Mononuclear cell (primary cell): ENCODE data around the gene GOLGA6L22. TPM values are rescaled to one million over a fixed set of nuclear protein-coding genes. Genes with fewer than 3 reads are reported as not detected.
"Not testable (repeated sequence)": the region's sequence is repeated elsewhere in the genome, so short reads cannot be mapped to it uniquely, and the experiment has no call there.

Experiments
- H3K27me3 ChIP-seq: 2 replicates; pipeline ENCODE4 v1.6.0; 2011; ENCODE audit warnings: low read length, control low read depth; ENCODE audit not compliant: insufficient read depth
- H3K4me1 ChIP-seq: 2 replicates; pipeline ENCODE4 v1.5.1; 2011; ENCODE audit warnings: mild to moderate bottlenecking, low read length, control low read depth; ENCODE audit not compliant: insufficient read depth
- H3K4me3 ChIP-seq: 2 replicates; pipeline ENCODE4 v1.5.1; 2011; ENCODE audit warnings: mild to moderate bottlenecking, low read length, moderate library complexity
- H3K9me3 ChIP-seq: 2 replicates; pipeline ENCODE4 v1.5.1; 2011; ENCODE audit warnings: low read depth, mild to moderate bottlenecking, control low read depth, low read length
- total RNA-seq: library from RNA; depleted of rRNA; stranded (reverse); fragments of >200 nt; gene quantifications from one replicate; pipeline ENCODE4 v1.2.3, GENCODE V29; 2012

Gene GOLGA6L22
- not detected for total RNA-seq

GRCh38 chr15:22458603-22459002 is at the start of gene GOLGA6L22:
Gene GOLGA6L22, plus strand, starts transcription at chr15:22458903. Its CDS starts 91 bp downstream, at chr15:22458994.
- not testable (repeated sequence) for H3K27me3 ChIP-seq, H3K4me3 ChIP-seq, H3K4me1 ChIP-seq, H3K9me3 ChIP-seq

GRCh38 chr15:22417288-22417687 is 41.4 kb upstream of the GOLGA6L22 start:
- H3K4me3 ChIP-seq, H3K9me3 ChIP-seq, H3K27me3 ChIP-seq, H3K4me1 ChIP-seq: not testable (repeated sequence)

GRCh38 chr15:22417795-22418194 is 40.9 kb upstream of the GOLGA6L22 start:
- H3K4me3 ChIP-seq, H3K9me3 ChIP-seq, H3K4me1 ChIP-seq, H3K27me3 ChIP-seq: not testable (repeated sequence)

- not testable (repeated sequence) for H3K27me3 ChIP-seq, H3K9me3 ChIP-seq
These were observed 40.5 kb upstream of the GOLGA6L22 start for GRCh38 chr15:22418212-22418611.

GRCh38 chr15:22418666-22419065 is 40.0 kb upstream of the GOLGA6L22 start:
- H3K27me3 ChIP-seq, H3K4me1 ChIP-seq, H3K9me3 ChIP-seq, H3K4me3 ChIP-seq: not testable (repeated sequence)

More at GRCh38 chr15:22418212-22418611, 40.5 kb upstream of the GOLGA6L22 start:
- not testable (repeated sequence) for H3K4me3 ChIP-seq, H3K4me1 ChIP-seq

- not testable (repeated sequence) for H3K9me3 ChIP-seq, H3K27me3 ChIP-seq, H3K4me3 ChIP-seq, H3K4me1 ChIP-seq
These were observed 38.4 kb upstream of the GOLGA6L22 start for GRCh38 chr15:22420340-22420739.

GRCh38 chr15:22429426-22429825 is 29.3 kb upstream of the GOLGA6L22 start:
- not testable (repeated sequence) for H3K4me3 ChIP-seq, H3K4me1 ChIP-seq, H3K27me3 ChIP-seq, H3K9me3 ChIP-seq

- not testable (repeated sequence) for H3K4me3 ChIP-seq, H3K9me3 ChIP-seq, H3K4me1 ChIP-seq, H3K27me3 ChIP-seq
These were observed 27.0 kb upstream of the GOLGA6L22 start for GRCh38 chr15:22431687-22432086.

GRCh38 chr15:22494490-22495113 is 35.9 kb downstream of the GOLGA6L22 start:
- not testable (repeated sequence) for H3K4me1 ChIP-seq, H3K9me3 ChIP-seq, H3K27me3 ChIP-seq
- peak overlapping the region; percentile 18 for H3K4me3 ChIP-seq

GRCh38 chr15:22497200-22497599 is 38.5 kb downstream of the GOLGA6L22 start:
- H3K4me3 ChIP-seq, H3K4me1 ChIP-seq, H3K9me3 ChIP-seq, H3K27me3 ChIP-seq: not testable (repeated sequence)

- not testable (repeated sequence) for H3K27me3 ChIP-seq, H3K4me3 ChIP-seq, H3K9me3 ChIP-seq, H3K4me1 ChIP-seq
These were observed 39.7 kb downstream of the GOLGA6L22 start for GRCh38 chr15:22498220-22498925.

- H3K4me3 ChIP-seq, H3K4me1 ChIP-seq, H3K9me3 ChIP-seq, H3K27me3 ChIP-seq: not testable (repeated sequence)
These were observed 43.6 kb downstream of the GOLGA6L22 start for GRCh38 chr15:22502272-22502671.

GRCh38 chr15:22506959-22507358 is 48.3 kb downstream of the GOLGA6L22 start:
- H3K4me3 ChIP-seq, H3K9me3 ChIP-seq, H3K27me3 ChIP-seq, H3K4me1 ChIP-seq: not testable (repeated sequence)

- not testable (repeated sequence) for H3K27me3 ChIP-seq, H3K9me3 ChIP-seq, H3K4me3 ChIP-seq, H3K4me1 ChIP-seq
These were observed 57.4 kb downstream of the GOLGA6L22 start for GRCh38 chr15:22516140-22516539.
